HepG2 (cell line): Measurements from ENCODE around the gene ELMO2. TPM values are rescaled to one million over a fixed set of nuclear protein-coding genes. Genes with fewer than 3 reads are reported as not detected.

ENCODE experiments used
- ATAC-seq: fragments of 200-7000 bp; cut with Tn5 transposase; 3 replicates; pipeline ENCODE4 v1.9.1; 2020; ENCODE audit warnings: mild to moderate bottlenecking, moderate library complexity
- BruUV-seq: library from RNA; stranded (reverse); fragments of 400-500 nt; replicated peaks from 2 replicates; lab custom pipeline; 2021; lab: Mats Ljungman, UMichigan
- CTCF ChIA-PET: fragments of 300-600 bp; formaldehyde crosslinking; extraction: SDS; loops from one replicate; lab custom pipeline; 2021; ENCODE audit warnings: low total read pairs, inconsistent platforms, low intra/inter-chr PET ratio; lab: Yijun Ruan, JAX
- POLR2A ChIA-PET: fragments of 350-600 bp; sonication (Branson Sonifier 250); formaldehyde crosslinking; loops from one replicate; lab custom pipeline; 2020; ENCODE audit warnings: antibody characterized with exemption, inconsistent platforms; lab: Yijun Ruan, JAX
- DNase-seq: peaks from one replicate; pipeline ENCODE4 v3.0.0-alpha.2; 2015; ENCODE audit warnings: low spot score
- FAIRE-seq: peaks from 3 replicates; lab custom pipeline; 2011; peaks lifted over from hg19 to GRCh38; lab: Jason Lieb, UNC
- H2AFZ ChIP-seq: one replicate; pipeline ENCODE4 v1.6.1; 2011; ENCODE audit warnings: low read length, inconsistent platforms
- H3K27ac ChIP-seq: fragments of 300-600 bp; 3 replicates; pipeline ENCODE4 v1.8.0; 2011; ENCODE audit warnings: mixed run types, mild to moderate bottlenecking, mixed read lengths, low read length, inconsistent platforms; ENCODE audit not compliant: insufficient read depth; ENCODE audit errors: extremely low read length
- H3K27me3 ChIP-seq, 2 experiments: fragments of 200-600 bp in 1 of 2; 2 replicates in 1 of 2; 3 replicates in 1 of 2; pipeline versions ENCODE4 v1.6.0 to v1.8.0; 2011; ENCODE audit warnings: low read length in 2 of 2, mild to moderate bottlenecking in 2 of 2, moderate library complexity in 2 of 2, inconsistent platforms in 1 of 2; ENCODE audit not compliant: insufficient read depth in 2 of 2, control insufficient read depth in 1 of 2
- H3K36me3 ChIP-seq, 2 experiments: fragments of 200-600 bp in 1 of 2; replicated peaks in 1 of 2; 2 replicates in 1 of 2; 3 replicates in 1 of 2; pipeline versions ENCODE4 v1.5.1 to v1.8.0; 2011; ENCODE audit warnings: low read length in 2 of 2, inconsistent platforms in 1 of 2; ENCODE audit not compliant: insufficient read depth in 2 of 2, control insufficient read depth in 1 of 2
- H3K4me1 ChIP-seq: 2 replicates; pipeline ENCODE4 v1.5.1; 2012; ENCODE audit warnings: low read length, inconsistent platforms; ENCODE audit not compliant: insufficient read depth
- H3K4me2 ChIP-seq: 2 replicates; pipeline ENCODE4 v1.6.0; 2011; ENCODE audit warnings: low read depth, low read length, inconsistent platforms
- H3K4me3 ChIP-seq, 3 experiments: fragments of 200-600 bp in 1 of 3; sonication (generic), shearing (Covaris generic) in 1 of 3; replicated peaks in 1 of 3; 2 replicates each; pipeline ENCODE4 v1.5.1; 2011 to 2016; ENCODE audit warnings: low read length in 3 of 3, inconsistent platforms in 2 of 3, low read depth in 2 of 3, mild to moderate bottlenecking in 2 of 3, control low read depth in 1 of 3, mixed read lengths in 1 of 3; ENCODE audit not compliant: insufficient read depth in 1 of 3
- H3K79me2 ChIP-seq: one replicate; pipeline ENCODE4 v1.6.1; 2011; ENCODE audit warnings: low read length, inconsistent platforms; ENCODE audit not compliant: insufficient read depth
- H3K9ac ChIP-seq: 2 replicates; pipeline ENCODE4 v1.6.0; 2011; ENCODE audit warnings: mild to moderate bottlenecking, low read depth, low read length, inconsistent platforms; ENCODE audit not compliant: insufficient read depth
- H3K9me3 ChIP-seq: 2 replicates; pipeline ENCODE4 v1.5.1; 2012; ENCODE audit warnings: mild to moderate bottlenecking, low read length
- H4K20me1 ChIP-seq: 2 replicates; pipeline ENCODE4 v1.6.0; 2011; ENCODE audit warnings: inconsistent platforms, mild to moderate bottlenecking, low read length, moderate library complexity; ENCODE audit not compliant: insufficient read depth
- MAFK ChIP-seq, 2 experiments: IDR thresholded peaks in 1 of 2; conservative IDR thresholded peaks in 1 of 2; 2 replicates each; pipeline ENCODE4 v1.6.1; 2011; ENCODE audit warnings: improper control_type of control experiment in 2 of 2, low read length in 2 of 2
- SP5 ChIP-seq: IDR thresholded peaks from 2 replicates; pipeline ENCODE4 v1.6.1; 2016; ENCODE audit warnings: low read depth, borderline replicate concordance
- TBX2 ChIP-seq: sonication (generic); formaldehyde crosslinking; IDR thresholded peaks from 2 replicates; pipeline ENCODE4 v1.5.0; 2020; ENCODE audit warnings: missing genetic modification reagents, mild to moderate bottlenecking, borderline replicate concordance
- TP53 ChIP-seq: sonication (generic); formaldehyde crosslinking; conservative IDR thresholded peaks from 2 replicates; pipeline ENCODE4 v1.4.0; 2020; ENCODE audit warnings: missing genetic modification reagents
- WGBS: methylation state at CpG from one replicate; pipeline ENCODE4 v1.1.6; 2017; ENCODE audit warnings: low lambda C conversion rate; 5-methylcytosine and 5-hydroxymethylcytosine counted together
- in situ Hi-C: cut with HindIII; loops from 2 replicates; pipeline ENCODE4 v1.10.0; 2017; ENCODE audit warnings: low pct_unique_long_range_greater_than_20kb; ENCODE audit not compliant: extremely low pct_ligation_motif_present
- intact Hi-C: fragments of 100-400 bp; cut with micrococcal nuclease; formaldehyde crosslinking; loops from one replicate; pipeline ENCODE4 v1.10.0; 2022; ENCODE audit not compliant: unreplicated experiment
- polyA plus RNA-seq, 8 experiments: library from polyadenylated mRNA; depleted of rRNA in 3 of 8; stranded (reverse) in 7 of 8; unstranded in 1 of 8; fragments of >200 nt; fragmentation: Illumina TruSeq in 4 of 8; extraction: Trizol in 4 of 8; gene quantifications; 2 replicates each; pipeline versions ENCODE4 v1.2.1 to v1.2.3, GENCODE V29; 2011 to 2016; ENCODE audit warnings: low read depth in 4 of 8, missing spikeins in 1 of 8, mixed read lengths in 1 of 8; ENCODE audit not compliant: insufficient read depth in 1 of 8
- total RNA-seq, 5 experiments: library from RNA; depleted of rRNA; stranded (reverse); fragments of >200 nt; fragmentation: Illumina TruSeq; extraction: Trizol; gene quantifications; 2 replicates each; pipeline ENCODE4 v1.2.3, GENCODE V29; 2016; ENCODE audit warnings: low read depth in 1 of 5
- TF ChIP-seq, protein P1 (sequence below): IDR thresholded peaks from 2 replicates; pipeline ENCODE4 v1.6.1; 2016; ENCODE audit warnings: mild to moderate bottlenecking, missing biosample characterization, missing genetic modification reagents

ELMO2 gene
- total and polyA plus RNA-seq, 2 of the 13 experiments (the other 11 are each of a cell fraction or from before 2014, with no cell fraction given), result 30.6 to 35.7 TPM

GRCh38 chr20:46427384-46427783 is 21.0 kb upstream of the ELMO2 start:
- no peak for FAIRE-seq
- CTCF ChIA-PET, result no interaction called here
- H3K36me3 ChIP-seq, result no peaks in the 10 kb centered on the region
- H3K9me3 ChIP-seq, result no peaks in the 10 kb centered on the region
- H2AFZ ChIP-seq, result no peak overlapping the region
- no peak overlapping the region for H3K4me3 ChIP-seq
- H3K4me2 ChIP-seq, result no peak overlapping the region
- intact Hi-C loops (no loop called here), in situ Hi-C loops (no loop called here)
- H3K4me1 ChIP-seq, result no peaks in the 10 kb centered on the region
- no peak for ATAC-seq
- peaks cover 0 to 26% of the 10 kb centered on the region in 2 experiments; a peak in 4 of 5 replicates for H3K27me3 ChIP-seq
- H4K20me1 ChIP-seq, result no peaks in the 10 kb centered on the region
- H3K79me2 ChIP-seq, result no peaks in the 10 kb centered on the region
- BruUV-seq, result no TSS peak
- no peak overlapping the region for H3K27ac ChIP-seq
- TF ChIP-seq MAFK (conservative IDR thresholded peaks at IDR 0.05 in 1 of 2, IDR thresholded peaks at IDR 0.05 in 1 of 2; ENCODE audit: low read length in 2 of 2), result peak; percentile 22 to 55; a peak in 2 of 4 replicates
- TF ChIP-seq, protein P1, sequence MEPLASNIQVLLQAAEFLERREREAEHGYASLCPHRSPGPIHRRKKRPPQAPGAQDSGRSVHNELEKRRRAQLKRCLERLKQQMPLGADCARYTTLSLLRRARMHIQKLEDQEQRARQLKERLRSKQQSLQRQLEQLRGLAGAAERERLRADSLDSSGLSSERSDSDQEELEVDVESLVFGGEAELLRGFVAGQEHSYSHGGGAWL, result no peak
- POLR2A ChIA-PET, result no interaction called here
- no peak for DNase-seq
- no peak overlapping the region for H3K9ac ChIP-seq

DNA sequence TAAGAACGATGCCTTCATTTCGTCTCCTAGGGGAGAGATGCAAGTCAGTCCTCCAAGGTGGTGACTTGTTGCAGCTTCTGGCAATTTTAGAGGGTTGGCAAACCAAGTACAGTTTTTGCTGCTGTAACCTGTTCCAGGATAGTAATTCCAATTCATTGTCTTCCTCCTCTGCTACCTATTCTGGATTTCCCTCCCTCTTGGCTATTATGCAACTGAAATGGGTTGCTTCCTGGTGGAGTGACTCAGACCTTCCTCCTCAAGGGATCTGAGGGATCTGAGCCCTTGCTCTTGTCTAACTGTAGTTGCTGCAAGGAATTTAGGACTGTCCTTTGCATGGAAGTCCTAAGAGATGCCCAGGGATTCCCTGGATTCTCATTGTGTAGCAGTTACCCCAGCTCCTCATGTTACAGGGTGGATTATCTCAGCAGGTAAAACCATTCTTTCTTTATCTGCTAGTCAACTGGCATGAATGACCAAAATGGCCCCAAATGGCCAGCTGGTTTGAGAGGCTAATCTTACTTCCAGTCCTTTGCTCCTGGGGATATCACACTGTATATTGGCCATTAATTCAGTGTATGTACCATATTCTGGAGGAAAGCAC is 17.6 kb upstream of the ELMO2 start:
- WGBS, result 17% methylated on average over 2 of the region's 2 CpGs
- H3K36me3 ChIP-seq, result no peaks in the 10 kb centered on the region
- FAIRE-seq (no peak), DNase-seq (no peak), ATAC-seq (no peak)
- H3K79me2 ChIP-seq, result no peaks in the 10 kb centered on the region
- no peak for TF ChIP-seq SP5
- no peak for TF ChIP-seq TBX2 (CRISPR knock-in tag)
- TF ChIP-seq TP53 (CRISPR knock-in tag), result no peak
- no peak overlapping the region for H3K4me2 ChIP-seq
- H3K9ac ChIP-seq, result no peak overlapping the region
- H3K27me3 ChIP-seq, result peaks cover 0 to 19% of the 10 kb centered on the region in 2 experiments; a peak in 2 of 5 replicates
- H3K27ac ChIP-seq, result no peak overlapping the region
- H3K9me3 ChIP-seq, result no peaks in the 10 kb centered on the region
- H3K4me1 ChIP-seq, result no peaks in the 10 kb centered on the region
- CTCF ChIA-PET, result no interaction called here
- POLR2A ChIA-PET, result interaction anchor here (1.6 kb wide), 1 partner anchor 60 kb away, joined by 4 read pairs; no protein-coding TSS in a partner anchor
- H2AFZ ChIP-seq, result no peak overlapping the region
- H3K4me3 ChIP-seq, result no peak overlapping the region
- BruUV-seq, result no TSS peak
- intact Hi-C loops, result no loop called here
- H4K20me1 ChIP-seq, result no peaks in the 10 kb centered on the region
- in situ Hi-C loops, result no loop called here
